ENCODE results near the gene POU2AF1.

Gene POU2AF1

GRCh38 chr11:111384494-111384893 is 5.4 kb upstream of the POU2AF1 start:
- TF ChIP-seq EZH2phosphoT487 (IDR thresholded peaks at IDR 0.05; ENCODE audit: borderline replicate concordance, low read length) (no peak), CTCF (IDR thresholded peaks at IDR 0.05; ENCODE audit: low read depth, low read length, poor library complexity, severe bottlenecking) (no peak)
- Histone ChIP-seq H4K20me1 (ENCODE audit: control insufficient read depth, insufficient read depth, low read depth, low read length) (no peaks in the 10 kb centered on the region), H3K4me2 (ENCODE audit: low read length) (no peak overlapping the region), H3K9me2 (replicated peaks; ENCODE audit: control insufficient read depth, low read length) (no peaks in the 10 kb centered on the region), H3K9me3 (ENCODE audit: control insufficient read depth, insufficient read depth, low read length) (peaks cover 11% of the 10 kb centered on the region), H3K27me3 (ENCODE audit: control insufficient read depth, low read length) (no peaks in the 10 kb centered on the region), H3F3A (ENCODE audit: control insufficient read depth, insufficient read depth) (peaks cover 15% of the 10 kb centered on the region), H3K4me3 (ENCODE audit: low read length) (no peak overlapping the region), H3K79me2 (ENCODE audit: control insufficient read depth, low read length) (peaks cover 15% of the 10 kb centered on the region), H3K4me1 (ENCODE audit: control insufficient read depth, low read length) (peaks cover 73% of the 10 kb centered on the region), H3K36me3 (ENCODE audit: control insufficient read depth, low read length) (peaks cover 7% of the 10 kb centered on the region), H3K27ac (ENCODE audit: low read depth, low read length) (0 out of 2 replicates have a peak overlapping the region, but pooled peaks have one; percentile 12)

- peaks cover 59% of the 10 kb centered on the region for H3K4me1 ChIP-seq (ENCODE audit: control insufficient read depth, low read length)
- H3K27me3 ChIP-seq (ENCODE audit: control insufficient read depth, low read length) = no peaks in the 10 kb centered on the region
- peak overlapping the region; percentile 97 for H3K27ac ChIP-seq (ENCODE audit: low read depth, low read length)
- no peak for TF ChIP-seq EZH2phosphoT487 (IDR thresholded peaks at IDR 0.05; ENCODE audit: borderline replicate concordance, low read length)
- TF ChIP-seq CTCF (IDR thresholded peaks at IDR 0.05; ENCODE audit: low read depth, low read length, poor library complexity, severe bottlenecking) = no peak
- H3K4me2 ChIP-seq (ENCODE audit: low read length) = peak overlapping the region; percentile 93
- no peaks in the 10 kb centered on the region for H3K9me2 ChIP-seq (replicated peaks; ENCODE audit: control insufficient read depth, low read length)
- H4K20me1 ChIP-seq (ENCODE audit: control insufficient read depth, insufficient read depth, low read depth, low read length) = peaks cover 3% of the 10 kb centered on the region; the same call in 1 of the 2 replicates
- peaks cover 15% of the 10 kb centered on the region for H3F3A ChIP-seq (ENCODE audit: control insufficient read depth, insufficient read depth)
- peaks cover 11% of the 10 kb centered on the region for H3K9me3 ChIP-seq (ENCODE audit: control insufficient read depth, insufficient read depth, low read length)
- H3K36me3 ChIP-seq (ENCODE audit: control insufficient read depth, low read length) = peaks cover 24% of the 10 kb centered on the region
- peak overlapping the region; percentile 24 for H3K4me3 ChIP-seq (ENCODE audit: low read length)
- H3K79me2 ChIP-seq (ENCODE audit: control insufficient read depth, low read length) = peaks cover 36% of the 10 kb centered on the region
These were observed 3.4 kb upstream of the POU2AF1 start for GRCh38 chr11:111382451-111382850.

- no peak for TF ChIP-seq CTCF (IDR thresholded peaks at IDR 0.05; ENCODE audit: low read depth, low read length, poor library complexity, severe bottlenecking)
- TF ChIP-seq EZH2phosphoT487 (IDR thresholded peaks at IDR 0.05; ENCODE audit: borderline replicate concordance, low read length) = no peak
- peak overlapping the region; percentile 93 for H3K4me2 ChIP-seq (ENCODE audit: low read length)
These were observed 594 bp upstream of the POU2AF1 start for GRCh38 chr11:111379602-111380136.

More at GRCh38 chr11:111379602-111380136, 594 bp upstream of the POU2AF1 start:
- Histone ChIP-seq H3K36me3 (ENCODE audit: control insufficient read depth, low read length) (peaks cover 42% of the 10 kb centered on the region), H3K27me3 (ENCODE audit: control insufficient read depth, low read length) (no peaks in the 10 kb centered on the region), H4K20me1 (ENCODE audit: control insufficient read depth, insufficient read depth, low read depth, low read length) (peaks cover 26% of the 10 kb centered on the region; the same call in 1 of the 2 replicates), H3F3A (ENCODE audit: control insufficient read depth, insufficient read depth) (peaks cover 15% of the 10 kb centered on the region), H3K79me2 (ENCODE audit: control insufficient read depth, low read length) (peaks cover 64% of the 10 kb centered on the region), H3K9me3 (ENCODE audit: control insufficient read depth, insufficient read depth, low read length) (no peaks in the 10 kb centered on the region), H3K4me3 (ENCODE audit: low read length) (peak overlapping the region; percentile 87), H3K9me2 (replicated peaks; ENCODE audit: control insufficient read depth, low read length) (no peaks in the 10 kb centered on the region), H3K4me1 (ENCODE audit: control insufficient read depth, low read length) (peaks cover 74% of the 10 kb centered on the region), H3K27ac (ENCODE audit: low read depth, low read length) (peak overlapping the region; percentile 97)

Measured in DOHH2 (cell line).